ENCODE measurements around the gene ANGEL2.
"Not testable (repeated sequence)": the region's sequence is repeated elsewhere in the genome, so short reads cannot be mapped to it uniquely, and the experiment has no call there.

ANGEL2 gene

DNA sequence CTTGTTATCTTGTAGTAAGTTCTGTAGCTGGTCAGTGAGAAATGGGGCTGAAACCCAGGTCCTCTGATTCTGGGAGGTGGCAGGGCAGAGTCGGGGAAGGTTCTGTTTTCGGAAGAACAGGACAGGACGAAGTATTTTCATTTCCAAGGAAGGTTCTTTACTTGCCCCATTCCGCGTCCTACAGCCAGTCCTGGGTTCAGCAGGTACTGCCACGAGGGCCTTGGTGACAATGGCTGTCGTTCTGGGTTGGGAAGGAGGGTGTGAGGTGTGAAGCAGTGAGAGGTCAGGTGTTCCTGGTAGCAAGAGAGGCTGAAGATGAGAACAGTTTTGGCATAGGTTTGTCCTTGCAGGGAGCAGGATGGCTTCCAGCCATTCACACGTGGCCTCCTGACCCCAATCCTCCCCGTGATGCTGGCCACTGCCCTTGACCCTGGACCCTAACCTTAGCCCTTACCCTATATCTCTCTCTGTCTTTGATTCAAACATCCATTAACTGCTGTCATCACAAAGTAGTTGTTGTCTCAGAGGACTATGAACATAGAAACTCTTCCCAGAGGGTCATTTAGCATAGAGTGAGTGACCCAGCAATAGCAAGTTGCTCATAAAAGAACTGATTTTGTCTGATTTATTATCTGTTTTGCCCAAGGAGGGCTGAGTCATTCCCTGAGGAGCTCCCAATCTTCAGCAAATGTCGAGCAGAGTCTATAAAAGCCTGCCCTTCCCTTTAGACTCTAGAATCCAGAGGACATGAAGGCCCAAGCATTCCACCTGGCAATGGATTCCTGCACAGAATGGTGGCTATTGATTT, 40.4 kb downstream of the ANGEL2 start:
- DNase-seq (ENCODE audit: low read depth in 2 of 2): no peak

DNA sequence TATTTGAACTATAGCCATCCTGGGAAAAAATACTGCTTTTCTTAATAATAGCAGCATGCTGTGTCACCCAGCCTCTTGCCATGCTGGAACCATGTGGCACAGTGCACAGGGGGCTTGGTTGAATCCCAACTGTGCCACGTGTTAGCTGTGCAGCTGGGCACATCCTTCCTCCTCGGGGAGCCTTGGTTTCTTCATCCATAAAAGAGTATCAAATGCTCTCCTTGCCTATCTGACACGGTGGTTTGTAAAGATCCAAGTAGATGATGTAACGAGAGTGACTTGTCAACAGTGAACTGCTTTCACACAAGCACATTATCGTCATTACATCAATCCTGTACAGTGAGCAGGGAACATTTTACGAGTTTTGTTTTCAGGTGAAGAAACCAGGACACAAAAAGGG, 41.0 kb downstream of the ANGEL2 start:
- no peak for DNase-seq (ENCODE audit: low read depth in 2 of 2)

DNA sequence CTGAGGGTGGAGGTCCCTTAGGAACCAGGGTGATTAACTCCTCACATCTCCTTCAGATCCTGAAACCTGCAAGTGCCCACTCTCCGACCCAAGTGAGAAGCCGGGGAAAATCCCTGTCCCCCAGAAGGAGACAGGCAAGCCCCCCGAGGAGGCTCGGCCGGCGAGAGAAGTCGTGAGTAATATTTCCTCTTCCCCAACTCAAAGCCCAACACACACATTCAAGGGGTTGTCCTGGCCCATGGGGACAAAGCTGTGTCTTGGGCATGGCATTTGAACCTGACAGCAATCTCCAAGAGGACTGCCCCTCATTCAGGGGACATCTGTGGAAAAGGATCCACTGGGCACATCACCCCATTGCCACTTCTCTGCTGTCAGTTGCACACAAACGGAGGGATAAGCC, 41.8 kb downstream of the ANGEL2 start:
- no peak for DNase-seq (ENCODE audit: low read depth in 2 of 2)

DNA sequence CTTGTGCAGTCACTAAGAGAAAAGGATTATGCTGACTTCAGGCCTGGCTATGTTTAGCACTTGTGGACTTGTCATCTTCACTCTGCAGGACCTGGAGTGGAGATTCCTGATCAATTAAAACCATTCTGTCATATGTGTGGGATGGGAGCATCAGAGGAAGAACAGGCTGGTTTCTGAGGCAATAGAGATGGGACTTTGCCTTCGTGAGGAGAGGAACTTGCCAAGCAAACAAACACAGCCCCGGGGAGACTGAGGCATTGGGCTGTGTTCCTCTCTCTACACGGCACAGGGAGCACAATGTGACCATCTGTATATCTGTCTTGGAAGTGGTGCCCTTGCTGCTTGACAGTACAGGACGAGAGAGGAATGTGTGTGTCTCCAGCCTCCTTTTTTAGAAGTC, 42.2 kb downstream of the ANGEL2 start:
- DNase-seq (ENCODE audit: low read depth in 2 of 2): no peak

DNA sequence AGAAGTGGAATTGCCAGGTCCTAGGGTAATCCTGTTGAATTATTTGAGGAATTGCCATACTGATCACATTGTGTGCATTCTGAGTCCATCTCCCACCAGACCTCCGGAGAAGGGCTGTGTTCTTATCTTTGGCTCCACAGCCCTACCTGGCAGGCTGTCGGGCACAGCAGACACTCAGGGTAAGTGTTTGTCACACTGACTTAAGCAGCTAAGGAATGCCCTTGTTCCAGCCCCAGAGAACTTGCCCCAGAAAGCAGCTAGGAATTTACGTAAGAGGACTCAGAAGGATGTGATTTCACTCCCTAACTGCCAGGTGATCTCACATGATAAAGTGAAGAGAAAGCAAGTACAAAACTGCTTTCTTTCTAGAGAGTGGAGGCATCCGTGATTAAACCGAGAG, 44.4 kb downstream of the ANGEL2 start:
- no peak for DNase-seq (ENCODE audit: low read depth in 2 of 2)

DNA sequence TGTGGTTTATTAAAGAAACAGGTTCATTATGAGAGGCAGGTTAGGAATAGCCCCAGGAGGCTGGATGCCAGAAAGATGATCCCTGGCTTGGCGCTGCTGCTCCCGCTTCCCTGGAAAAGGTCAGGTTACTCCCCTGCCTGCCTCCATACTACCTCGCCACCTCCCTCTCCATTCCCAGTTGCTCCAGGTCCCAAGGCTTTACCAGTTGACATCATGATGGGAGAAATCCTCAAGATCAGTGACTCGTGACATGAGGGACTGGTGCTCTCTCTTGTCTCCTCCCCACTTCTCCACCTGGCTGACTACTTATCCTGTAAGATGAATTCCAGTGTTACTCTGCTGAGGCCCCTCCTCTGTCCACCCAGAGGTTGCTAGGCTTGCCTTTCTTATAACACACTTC, 45.6 kb downstream of the ANGEL2 start:
- no peak for DNase-seq (ENCODE audit: low read depth in 2 of 2)

DNA sequence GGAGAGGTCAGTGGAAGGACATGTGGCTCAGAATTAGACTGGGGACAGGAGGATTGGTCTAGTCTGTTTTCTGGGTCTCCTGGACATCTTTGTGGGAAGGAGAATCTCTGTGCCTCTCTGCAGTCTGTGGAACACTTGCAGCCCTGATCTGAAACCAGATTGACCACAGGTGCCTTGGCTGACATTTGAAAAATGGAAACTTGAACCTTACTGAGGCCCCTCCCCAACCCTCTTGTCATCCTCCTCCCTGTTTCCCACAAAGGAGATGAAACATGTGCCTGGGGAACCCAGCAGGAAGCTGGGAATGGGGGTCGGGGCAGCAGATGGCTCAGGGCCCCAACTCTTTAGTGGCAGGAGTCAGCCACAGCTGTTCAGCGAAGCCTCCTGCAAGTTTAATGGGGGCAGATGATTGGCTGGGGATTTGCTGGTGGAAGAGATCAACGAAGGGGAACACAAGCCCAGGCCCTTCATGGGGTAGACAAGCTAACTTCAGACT, 47.3 kb downstream of the ANGEL2 start:
- no peak for DNase-seq (ENCODE audit: low read depth in 2 of 2)

DNA sequence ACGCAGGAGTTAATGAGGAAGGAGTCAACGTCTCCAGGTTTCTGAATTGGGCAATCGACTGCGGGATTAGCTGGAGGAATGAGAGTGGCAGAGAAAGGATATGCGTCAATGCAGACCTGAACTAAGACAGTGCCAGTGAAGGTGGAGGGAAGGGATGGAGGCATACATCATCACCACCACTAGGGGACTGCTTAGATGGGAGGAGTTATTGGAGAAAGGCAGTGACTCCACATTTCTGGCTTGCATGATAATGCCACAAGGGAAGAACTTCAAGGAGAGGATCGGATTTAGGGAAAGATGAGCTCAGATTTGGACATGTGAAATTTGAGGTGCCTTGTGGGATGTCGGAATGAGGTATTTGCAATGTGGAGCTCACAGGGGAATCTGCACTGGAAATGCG, 47.9 kb downstream of the ANGEL2 start:
- DNase-seq (ENCODE audit: low read depth in 2 of 2): no peak

DNA sequence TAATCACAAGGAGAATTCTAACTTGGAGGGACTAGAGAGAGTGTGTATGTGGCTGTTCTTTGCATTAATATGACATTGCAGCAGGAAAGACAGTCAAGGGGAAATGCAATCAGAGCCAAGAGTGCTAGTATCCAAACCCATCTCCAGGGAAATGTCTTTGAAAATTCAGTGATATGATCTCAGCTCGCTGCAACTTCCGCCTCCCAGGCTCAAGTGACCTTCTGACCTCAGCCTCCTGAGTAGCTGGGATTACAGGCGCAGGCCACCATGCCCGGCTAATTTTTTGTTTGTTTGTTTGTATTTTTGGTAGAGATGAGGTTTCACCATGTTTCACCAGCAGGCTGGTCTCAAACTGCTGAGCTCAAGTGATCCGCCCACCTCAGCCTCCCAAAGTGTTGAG, 49.1 kb downstream of the ANGEL2 start:
- no peak for DNase-seq (ENCODE audit: low read depth in 2 of 2)

DNA sequence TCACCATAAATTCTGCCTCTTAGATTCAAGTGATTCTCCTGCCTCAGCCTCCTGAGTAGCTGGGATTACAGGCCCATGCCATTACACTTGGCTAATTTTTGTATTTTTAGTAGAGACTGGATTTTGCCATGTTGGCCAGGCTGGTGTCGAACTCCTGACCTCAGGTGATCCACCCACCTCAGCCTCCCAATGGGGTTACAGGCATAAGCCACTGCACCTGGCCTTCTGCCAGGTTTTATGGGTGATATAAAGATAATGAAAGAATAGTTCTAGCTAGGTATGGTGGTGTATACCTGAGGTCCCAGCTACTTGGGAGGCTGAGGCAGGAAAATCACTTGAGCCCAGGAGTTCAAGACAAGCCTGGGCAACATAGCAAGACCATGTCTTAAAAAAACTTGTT, 50.7 kb downstream of the ANGEL2 start:
- not testable (repeated sequence) for DNase-seq (ENCODE audit: low read depth in 2 of 2)

DNA sequence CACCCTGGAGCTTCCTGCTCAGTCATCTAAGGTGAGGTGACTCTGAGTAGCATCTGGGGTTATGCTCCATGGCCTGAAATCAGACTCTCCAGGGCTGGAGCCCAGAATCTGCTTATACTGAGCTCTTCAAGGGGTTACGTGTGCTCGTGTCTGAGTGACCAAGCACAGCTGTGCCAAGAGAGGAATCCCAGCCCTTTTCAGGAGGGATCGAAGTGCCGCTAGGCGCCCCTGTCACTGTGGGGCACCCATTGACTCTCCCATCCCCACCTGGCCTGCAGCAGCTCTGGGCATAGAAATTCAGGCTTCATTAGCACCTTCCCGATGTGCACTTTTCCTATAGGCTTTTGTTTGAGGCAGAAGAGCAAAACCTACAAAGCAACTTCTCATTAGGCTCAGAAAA, 51.6 kb downstream of the ANGEL2 start:
- DNase-seq (ENCODE audit: low read depth in 2 of 2): no peak

DNA sequence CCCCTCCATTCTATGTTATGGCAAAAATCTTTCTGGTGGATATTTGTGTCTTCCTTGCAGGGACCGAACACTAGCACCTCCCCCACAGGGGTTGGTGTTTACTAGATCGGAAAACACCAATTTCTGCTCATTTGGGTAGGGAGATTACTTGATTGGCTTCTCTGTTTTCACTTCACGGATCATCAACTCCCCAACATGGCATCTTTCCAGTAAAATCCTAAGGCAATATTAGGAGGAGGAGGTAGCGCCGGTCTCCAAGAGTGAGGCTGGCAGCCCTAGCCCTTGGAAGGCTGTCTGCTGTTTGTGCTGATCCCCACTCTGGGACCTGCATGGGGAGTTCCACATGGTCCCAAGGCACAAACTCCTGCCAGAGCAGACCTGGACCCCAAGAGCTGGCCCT, 53.2 kb downstream of the ANGEL2 start:
- no peak for DNase-seq (ENCODE audit: low read depth in 2 of 2)

DNA sequence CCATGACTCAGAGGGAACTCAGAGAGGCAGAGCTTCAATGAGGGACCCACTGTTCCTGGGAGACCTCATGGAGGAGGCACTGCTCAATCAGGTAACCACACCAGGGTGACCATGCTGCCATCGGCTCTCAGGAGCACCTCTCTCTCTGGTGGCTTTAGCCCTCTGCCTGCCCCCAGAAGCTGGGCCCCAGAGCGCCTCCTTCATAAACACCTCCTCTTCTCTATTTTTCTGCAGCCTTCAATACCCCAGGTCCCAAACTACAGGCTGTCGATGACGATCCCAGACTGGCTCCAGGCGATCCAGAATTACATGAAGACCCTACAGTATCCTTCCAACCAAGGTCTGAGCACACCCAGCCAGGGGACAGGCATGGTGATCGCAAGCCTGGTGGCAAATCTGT, 54.7 kb downstream of the ANGEL2 start:
- DNase-seq (ENCODE audit: low read depth in 2 of 2): no peak

DNA sequence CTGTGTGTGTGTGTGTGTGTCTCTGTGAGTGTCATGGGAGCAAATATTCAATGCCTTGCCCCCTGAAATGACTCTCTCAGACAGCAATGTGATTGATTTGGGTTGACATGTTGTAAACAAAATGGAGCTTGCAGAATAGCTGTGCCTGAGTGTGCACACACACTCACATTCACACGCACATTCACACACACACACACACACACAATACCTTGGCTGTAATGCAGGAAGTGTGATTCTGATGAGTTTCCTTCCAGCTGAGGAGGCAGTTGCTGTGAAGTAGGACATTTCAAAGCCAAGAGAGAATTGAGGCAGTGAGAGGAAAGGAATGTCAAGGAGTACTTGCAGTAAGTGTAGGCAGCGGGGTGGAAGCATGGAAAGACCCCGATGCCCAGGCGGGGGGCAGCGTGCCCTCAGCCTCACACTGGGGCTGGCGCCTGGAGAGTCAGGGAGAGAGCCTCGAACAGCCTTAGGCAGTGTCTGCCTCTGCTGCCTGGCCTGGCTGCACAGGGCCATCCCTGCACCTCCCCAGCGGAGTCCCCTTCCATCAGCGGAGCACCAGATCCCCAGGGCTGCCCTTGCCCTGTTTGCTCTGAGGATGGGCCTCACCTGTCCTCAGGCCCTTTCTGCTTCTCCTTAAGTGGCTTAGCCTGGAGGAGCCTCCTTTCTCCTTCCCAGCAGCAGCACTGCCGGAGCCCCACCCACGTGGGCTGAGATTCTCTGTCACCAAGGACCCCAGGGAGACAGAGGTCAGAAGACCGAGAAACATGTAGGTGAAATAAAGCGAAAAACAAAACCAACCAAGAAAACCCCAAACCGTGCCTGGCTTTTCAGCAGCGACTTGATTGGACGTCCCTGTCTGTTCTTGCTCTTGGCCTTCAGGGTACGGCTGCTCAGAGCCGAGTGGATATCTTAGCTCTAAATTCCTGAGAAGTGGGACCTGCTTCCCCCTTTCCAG, 56.1 kb downstream of the ANGEL2 start:
- DNase-seq (ENCODE audit: low read depth in 2 of 2): no peak

DNA sequence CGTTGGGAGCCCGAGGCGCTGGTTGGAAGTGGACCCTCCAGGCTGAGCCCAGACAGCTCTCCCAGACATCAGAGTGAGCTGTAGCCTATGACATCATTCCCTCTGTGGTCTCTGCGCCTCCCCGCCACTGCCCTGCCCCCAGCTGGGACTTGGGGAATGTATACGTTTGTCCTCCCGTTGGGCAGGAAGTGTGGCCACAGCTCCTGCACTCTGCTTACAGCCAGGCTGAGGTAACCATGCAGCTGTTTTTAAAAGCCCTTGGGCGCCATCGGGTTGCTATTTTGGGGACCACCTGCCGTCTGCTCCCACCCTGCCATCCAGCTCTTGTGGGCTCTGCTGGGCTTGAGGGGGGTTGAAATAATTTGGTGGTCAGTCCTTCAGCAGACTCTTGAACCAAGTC, 57.5 kb downstream of the ANGEL2 start:
- no peak for DNase-seq (ENCODE audit: low read depth in 2 of 2)

DNA sequence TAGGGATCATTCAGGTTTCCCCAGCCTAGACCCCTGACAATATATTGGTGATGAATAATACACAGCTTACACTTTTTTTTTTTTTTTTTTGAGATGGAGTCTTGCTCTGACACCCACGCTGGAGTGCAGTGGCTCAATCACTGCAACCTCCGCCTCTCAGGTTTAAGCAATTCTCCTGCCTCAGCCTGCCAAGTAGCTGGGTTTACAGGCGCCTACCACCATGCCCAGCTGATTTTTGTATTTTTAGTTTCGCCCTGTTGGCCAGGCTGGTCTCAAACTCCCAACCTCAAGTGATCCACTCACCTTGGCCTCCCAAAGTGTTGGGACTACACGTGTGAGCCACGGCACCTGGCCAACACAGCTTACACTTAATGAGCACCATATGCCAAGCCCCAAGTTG, 58.1 kb downstream of the ANGEL2 start:
- DNase-seq (ENCODE audit: low read depth in 2 of 2): no peak

DNA sequence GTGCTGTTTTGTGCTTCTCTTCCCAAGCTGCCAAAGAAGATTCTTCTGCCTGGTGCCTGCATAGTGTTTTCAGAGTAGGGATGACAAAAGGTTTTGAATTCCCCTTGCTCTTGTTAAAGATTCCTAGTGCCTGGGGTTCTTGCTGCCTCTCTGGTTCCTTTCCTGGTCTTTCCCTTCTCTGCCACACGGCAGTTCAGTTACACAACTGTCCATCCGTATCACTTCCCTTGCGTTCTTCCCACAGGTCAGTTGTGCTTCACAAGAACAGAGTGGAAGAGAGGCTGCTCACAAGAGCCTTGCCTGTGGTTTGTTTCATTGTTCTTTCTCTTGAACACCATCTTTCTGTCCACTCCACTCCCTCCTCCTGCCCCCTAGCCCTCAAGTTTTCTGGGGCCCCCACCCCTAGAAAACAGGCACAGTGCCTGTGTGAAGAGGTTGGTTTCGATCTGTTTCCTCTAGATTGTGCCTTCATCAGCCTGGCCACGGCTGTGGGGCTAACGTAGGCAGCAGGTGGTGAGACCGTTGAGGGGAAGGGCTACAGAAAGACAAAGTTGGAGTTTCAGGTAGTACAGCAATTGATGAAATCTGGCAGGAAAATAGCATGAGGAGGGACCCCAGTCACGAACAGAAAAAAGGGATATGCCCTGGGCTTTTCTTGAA, 59.6 kb downstream of the ANGEL2 start:
- DNase-seq (ENCODE audit: low read depth in 2 of 2): no peak

DNA sequence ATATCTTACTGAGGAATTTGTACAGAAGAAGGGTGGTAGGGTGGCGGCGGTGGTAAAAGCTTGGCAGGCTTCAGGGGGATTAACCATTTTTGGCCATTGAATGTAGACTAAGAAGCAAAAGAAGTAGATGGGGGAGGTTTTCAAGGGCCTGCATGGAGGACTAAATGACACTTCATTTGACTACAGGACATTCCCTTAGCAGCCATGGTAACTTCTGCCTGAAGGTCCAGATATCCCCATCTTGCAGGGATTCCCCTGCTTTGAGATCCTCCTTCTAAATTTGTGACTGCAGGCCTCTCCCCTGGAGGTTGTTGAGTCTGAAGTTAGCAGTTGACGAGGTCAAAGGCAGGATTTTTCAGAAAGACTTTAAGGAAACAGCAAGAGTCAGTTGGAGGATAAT, 60.6 kb downstream of the ANGEL2 start:
- DNase-seq (ENCODE audit: low read depth in 2 of 2): no peak

DNA sequence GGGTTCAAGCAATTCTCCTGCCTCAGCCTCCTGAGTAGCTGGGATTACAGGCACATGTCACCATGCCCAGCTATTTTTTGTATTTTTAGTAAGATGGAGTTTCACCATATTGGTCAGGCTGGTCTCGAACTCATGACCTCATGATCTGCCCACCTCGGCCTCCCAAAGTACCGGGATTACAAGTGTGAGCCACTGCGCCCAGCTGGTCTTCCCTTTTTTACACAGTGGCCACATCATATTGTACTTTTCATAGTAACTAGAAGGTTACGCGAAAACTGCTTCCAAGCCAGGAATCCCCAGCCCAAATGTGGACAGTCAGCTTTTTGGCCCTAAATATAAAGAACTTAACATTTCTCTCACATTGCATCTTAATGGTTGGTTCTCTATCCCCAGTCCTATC, 61.2 kb downstream of the ANGEL2 start:
- no peak for DNase-seq (ENCODE audit: low read depth in 2 of 2)

DNA sequence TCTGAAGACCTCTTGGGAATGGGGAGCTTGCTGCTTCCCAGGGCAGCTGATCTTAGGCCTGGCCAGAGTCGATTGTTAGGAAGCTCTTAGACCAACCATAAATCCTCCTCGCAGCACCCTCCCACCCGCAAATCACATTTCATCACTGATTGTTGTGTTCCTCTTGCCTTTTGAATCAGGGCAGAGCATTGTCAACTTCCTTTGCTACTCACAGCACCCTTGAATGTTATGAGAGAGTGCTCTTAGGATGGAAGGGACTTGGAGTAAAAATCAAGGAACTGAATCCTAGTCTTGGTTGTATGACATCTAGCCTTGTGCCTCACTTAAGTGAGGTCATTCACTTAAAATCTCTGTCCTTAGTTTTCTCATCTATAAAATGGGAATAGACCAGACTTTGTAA, 62.3 kb downstream of the ANGEL2 start:
- no peak for DNase-seq (ENCODE audit: low read depth in 2 of 2)

DNA sequence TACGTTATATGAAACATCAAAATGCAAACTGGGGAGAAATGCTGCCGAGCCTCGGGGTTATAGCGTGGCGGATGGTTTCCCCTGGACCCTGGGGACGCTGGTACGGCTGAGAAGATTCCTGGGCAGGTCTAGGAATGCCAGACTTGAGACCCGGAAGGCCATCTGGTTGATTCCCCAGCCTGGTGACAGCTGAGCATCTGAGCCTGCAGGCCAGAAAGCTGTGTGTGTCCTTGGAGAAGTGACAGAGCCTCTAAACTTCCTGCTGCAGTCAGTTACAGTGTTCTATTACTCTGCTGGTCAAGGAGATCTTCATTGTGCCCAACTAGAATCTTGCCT, 63.1 kb downstream of the ANGEL2 start:
- no peak for DNase-seq (ENCODE audit: low read depth in 2 of 2)

DNA sequence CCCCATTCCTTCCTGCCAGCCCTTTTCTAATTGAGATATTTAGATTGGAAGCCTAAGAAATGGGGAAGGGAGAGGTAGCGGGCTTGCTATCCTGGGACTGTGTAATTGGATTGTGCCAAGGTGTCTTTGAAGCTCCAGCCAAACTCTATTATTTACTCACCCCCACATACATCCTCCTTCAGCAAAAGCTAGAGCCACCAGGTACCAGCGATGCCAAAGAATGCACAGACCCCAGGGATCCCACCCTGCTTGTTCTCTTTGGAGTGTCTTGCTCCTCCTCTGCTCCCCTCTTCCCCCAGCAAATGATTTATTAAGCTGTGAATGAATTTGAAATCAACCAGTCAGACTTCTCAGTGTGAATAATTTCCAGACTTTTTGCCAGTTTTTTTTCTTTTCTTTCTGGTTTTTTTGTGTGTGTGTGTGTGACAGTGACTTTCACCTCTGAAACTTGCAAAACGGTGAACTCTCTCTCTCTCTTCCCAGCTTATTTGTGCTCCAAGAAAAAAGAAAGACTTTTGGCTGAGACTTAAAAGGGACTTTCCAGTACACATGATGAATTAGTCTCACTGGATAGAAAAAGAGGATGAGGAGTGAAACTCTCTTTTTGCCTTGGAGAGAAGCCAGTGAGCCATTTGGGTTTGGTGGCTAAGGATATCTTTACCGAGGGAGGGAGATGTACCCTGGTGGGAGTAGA, 63.6 kb downstream of the ANGEL2 start:
- no peak for DNase-seq (ENCODE audit: low read depth in 2 of 2)
